HG03060 (cell line): ENCODE measurements around the gene TBC1D14.

ENCODE experiments used
- ATAC-seq: cut with Tn5 transposase; IDR thresholded peaks from one replicate; pipeline ENCODE4 v1.9.1; 2021; ENCODE audit warnings: low read depth, moderate number of reproducible peaks; ENCODE audit not compliant: unreplicated experiment

Gene TBC1D14

DNA sequence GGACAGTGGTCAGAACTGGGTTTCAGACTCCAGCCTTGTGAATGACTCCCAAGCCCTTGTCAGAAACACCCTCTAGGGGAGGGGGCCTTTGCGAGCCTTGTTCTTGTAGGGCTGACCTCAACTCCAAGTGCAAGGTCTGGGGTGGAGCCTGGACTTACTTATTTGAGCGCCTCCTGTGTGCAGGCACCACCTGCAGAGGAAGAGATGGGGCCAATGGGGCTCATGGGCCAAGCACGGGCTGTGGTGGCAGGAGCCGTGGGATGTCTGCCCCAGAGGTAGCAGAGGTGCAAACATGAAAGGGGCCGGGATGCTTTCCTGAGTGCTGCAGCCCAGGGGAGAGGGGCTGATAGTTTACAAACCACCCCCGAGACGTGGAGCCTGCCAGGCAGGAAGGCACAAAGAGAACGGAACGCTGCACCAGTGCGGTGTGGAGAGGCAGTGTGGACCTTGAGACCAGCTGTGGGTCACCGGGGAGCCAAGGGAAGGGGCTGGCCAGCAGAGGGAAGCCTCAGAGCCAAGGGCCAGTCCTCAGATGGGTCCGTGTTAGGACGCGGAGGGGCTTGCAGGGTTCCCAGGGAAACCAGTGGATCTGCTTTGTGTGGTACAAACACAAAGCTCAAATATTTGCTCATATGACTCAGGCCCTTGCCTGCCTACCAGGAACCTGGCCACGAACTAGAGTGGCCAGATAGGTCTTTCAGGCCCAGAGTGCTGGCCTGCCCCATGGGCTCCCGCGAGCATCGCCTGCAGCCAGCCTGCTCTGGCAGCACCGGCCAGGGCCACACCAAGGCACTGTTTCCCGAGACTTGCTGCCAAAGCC, 124.8 kb downstream of the TBC1D14 start:
- ATAC-seq: no peak

DNA sequence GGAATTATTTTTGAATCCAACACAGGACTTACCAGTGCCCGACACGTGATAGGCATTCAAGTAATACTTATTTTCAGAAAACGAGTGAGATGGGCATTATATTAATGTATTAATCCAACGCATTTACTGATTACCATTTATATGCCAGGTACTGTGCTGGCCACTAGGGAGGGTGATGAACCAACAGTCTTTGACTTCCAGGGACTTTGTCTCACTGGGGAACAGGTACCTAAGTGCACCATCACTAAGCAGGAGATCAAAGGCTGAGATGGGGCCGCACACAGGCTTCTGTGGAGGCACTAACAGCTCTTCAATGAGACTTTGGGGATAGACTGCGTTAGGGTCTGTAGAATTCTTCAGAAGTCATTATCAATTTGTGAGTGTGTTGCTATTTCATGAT, 127.8 kb downstream of the TBC1D14 start:
- no peak for ATAC-seq

DNA sequence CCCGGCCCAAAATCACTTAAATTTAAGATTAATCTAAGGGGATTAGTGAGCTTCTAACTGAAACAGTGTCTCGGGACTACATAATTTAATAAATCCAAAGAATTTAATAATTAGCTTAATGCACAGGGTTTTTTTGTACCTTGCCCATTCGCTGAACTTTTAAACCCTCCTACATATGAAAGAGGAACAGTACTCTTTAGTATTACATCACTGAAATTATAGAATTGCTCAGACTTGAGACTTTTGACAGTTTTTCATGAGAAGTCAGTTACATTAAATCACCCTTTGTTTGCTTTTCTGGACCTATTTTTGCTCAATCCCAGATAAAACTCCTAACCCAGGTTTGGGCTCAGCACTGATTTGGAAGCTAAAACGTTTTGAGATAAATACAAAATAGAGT, 131.1 kb downstream of the TBC1D14 start:
- ATAC-seq: no peak

DNA sequence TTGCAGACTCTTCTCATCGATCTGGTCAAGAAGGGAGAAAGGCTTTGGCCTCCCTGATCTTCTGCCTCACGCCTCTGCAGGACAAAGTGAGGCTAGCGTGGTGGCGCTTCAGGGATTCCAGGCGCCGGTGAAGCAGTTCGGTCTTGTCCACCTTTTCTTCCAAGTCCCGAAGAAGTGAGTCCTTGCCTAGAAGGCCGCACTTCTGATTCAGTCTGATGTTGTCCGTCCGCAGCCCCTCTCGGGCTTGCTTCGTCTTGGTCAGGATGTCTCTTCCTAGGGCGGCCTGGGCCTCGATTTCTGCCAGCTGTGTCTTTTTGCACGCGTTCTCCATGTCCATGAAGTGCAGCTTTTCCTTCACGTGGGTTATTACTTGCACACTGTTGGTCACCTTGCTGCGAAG, 131.6 kb downstream of the TBC1D14 start:
- ATAC-seq: no peak

DNA sequence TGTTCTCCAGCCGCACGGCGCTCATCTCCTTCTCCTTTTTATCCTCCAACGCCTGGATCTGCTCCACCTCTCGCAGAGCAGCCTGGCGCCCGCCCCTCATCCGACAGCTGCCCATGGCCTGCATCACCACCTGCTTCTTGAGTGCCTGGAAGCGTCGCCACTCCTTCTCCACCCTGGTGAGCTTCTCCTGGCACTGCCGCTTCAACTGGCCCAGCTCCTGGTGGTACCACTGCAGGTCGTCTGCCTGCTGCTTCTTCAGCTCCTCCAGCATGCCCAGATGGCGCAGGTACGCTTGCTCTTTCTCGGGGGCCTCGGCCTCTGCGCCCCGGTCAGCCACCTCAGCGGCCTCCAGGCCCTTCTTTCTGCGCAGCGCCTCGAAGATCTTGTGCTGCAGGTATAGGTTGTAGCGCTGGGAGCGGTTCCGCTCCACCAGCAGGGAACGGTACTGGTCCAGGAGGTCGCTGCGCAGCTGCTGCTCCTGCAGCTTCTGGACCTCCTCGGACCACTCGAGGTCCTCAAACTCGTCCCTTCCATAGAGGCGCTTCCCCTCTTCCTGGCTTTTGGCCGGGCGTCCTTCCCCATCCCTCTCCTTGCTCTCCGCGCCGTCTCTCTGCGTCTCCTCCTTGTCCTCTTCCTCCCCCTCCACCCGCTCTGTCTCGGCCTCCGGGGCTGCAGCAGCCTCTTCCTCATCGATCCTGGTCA, 132.3 kb downstream of the TBC1D14 start:
- no peak for ATAC-seq

DNA sequence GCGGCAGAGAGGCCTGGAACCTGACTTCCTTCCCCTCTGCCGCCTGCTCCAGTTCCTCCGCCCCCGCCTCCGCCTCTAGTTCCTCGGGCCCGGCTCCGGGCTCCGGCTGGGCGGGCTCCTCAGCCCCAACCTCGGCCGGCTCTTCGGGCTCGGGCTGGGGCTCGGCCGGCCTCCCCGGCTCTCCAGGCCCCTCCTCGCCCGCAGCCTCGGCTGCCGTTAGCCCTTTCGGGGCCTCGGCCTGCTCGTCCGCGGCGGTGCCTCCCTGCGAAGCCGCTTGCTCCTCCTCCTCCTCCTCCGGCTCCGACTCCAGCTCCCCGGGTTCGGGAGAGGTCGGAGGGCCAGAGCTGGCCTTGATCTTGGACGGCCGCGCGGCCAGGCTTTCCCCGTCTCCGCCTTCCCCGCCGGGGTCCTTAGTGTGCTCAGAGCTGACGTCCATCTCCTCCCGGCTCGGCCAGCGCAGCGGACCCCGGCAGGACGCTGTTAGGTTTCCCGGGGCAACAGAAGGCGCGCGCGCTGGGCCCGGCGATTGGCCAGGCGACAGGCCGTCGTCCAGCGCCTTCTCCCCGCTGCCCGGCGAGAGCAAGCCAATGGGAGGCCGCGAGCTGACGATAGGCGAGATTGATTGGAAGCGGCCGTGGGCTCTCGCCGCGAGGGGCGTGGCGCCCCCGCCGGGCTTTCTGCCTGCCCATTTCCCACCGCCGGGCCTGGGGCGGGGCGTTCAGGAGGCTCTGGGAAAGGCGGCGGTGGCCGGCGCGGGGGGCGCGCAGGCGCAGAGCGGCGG, 133.1 kb downstream of the TBC1D14 start:
- peak; percentile 46 for ATAC-seq

DNA sequence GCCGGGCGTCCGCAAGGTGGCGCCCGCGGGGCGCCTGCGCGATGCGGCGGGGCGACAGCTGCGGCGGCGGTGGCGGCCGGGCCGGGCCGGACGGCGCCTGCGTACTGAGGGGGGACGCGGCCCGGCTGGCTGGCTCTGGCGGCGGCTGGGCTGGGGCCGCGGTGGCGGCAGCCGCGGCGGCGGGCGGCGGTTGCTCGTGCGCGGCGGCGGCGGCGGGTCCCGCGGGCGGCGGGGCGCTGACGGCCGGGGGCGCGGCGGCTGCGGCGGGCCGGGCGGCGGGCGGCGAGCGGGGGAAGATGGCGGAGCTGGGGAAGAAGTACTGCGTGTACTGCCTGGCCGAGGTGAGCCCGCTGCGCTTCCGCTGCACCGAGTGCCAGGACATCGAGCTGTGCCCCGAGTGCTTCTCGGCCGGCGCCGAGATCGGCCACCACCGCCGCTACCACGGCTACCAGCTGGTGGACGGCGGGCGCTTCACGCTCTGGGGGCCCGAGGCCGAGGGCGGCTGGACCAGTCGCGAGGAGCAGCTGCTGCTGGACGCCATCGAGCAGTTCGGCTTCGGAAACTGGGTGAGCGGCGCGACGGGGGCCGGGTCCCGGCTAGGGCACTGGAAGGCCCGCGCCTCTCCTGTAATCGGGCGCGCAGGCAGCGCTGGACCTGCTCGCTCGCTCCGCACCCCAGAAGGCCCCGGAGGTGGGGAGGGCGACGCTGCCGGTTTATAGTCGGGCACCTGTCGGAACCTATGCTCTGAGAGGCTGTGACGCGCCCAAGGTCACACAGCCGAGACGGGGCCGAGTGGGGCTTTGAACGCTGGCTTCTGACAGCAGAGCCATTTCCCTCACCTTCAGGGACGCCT, 133.9 kb downstream of the TBC1D14 start, which contains the start of gene TADA2B:
TSS of gene TADA2B (plus strand) at position 89 of the 853 bp plus-strand sequence. CDS start at position 297, 208 bp downstream.
- peak; percentile 2 for ATAC-seq

DNA sequence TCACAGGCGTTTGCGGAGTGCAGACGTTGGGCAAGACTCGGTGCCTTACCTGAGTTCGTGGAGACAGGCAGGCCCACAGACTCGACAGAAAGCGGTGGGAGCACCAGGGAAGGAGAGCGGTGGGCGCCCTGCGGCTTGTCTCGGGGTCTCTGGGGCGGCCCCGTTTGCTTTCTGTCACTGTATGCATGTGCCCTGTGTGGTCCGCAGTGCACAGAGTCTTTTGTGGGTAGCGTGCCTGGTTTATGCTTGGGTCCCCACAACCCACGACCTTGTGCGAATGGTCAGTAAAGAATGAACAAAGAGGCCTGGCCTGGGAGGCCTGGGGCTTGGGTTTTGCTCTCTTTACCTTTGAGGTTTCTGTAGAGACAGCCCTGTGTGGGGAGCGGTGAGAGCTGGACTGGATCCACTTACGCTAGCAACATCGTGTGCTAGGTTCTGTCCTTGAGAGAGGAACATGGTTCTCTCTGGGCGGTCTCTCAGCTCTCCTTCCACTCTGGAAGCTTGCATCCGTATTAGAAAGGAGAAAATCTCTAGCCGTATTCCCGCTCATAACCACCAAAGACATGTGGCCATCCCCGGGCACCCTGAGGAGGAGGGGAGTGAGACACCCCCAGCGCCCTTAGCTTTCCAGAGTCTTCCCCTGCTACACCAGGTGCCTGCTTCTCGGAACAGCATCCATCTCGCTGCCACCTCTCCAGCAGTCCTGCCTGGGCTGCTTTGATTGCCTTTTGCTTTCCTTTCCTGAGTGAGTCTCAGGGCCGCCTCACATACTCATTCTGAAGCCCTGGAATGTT, 134.7 kb downstream of the TBC1D14 start:
- ATAC-seq: no peak

DNA sequence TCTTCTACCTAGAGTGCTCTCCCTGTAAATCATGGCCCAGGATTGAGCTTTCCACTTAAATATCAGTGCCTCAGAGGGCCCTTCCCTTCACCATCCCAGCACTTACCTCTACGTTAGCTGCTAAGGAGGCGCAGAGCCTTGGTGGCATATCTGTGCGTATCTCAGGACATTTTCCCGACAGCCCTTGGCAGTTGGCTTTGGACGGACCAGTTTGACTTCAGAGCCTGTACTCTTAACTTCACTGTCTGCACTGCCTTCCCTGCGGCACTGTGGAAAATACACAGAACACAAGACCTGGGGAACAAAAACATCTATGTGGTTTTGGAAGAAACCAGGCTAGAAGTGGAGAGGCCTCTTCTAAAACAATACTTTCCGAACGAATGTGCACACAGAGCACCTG, 135.9 kb downstream of the TBC1D14 start:
- ATAC-seq: no peak

DNA sequence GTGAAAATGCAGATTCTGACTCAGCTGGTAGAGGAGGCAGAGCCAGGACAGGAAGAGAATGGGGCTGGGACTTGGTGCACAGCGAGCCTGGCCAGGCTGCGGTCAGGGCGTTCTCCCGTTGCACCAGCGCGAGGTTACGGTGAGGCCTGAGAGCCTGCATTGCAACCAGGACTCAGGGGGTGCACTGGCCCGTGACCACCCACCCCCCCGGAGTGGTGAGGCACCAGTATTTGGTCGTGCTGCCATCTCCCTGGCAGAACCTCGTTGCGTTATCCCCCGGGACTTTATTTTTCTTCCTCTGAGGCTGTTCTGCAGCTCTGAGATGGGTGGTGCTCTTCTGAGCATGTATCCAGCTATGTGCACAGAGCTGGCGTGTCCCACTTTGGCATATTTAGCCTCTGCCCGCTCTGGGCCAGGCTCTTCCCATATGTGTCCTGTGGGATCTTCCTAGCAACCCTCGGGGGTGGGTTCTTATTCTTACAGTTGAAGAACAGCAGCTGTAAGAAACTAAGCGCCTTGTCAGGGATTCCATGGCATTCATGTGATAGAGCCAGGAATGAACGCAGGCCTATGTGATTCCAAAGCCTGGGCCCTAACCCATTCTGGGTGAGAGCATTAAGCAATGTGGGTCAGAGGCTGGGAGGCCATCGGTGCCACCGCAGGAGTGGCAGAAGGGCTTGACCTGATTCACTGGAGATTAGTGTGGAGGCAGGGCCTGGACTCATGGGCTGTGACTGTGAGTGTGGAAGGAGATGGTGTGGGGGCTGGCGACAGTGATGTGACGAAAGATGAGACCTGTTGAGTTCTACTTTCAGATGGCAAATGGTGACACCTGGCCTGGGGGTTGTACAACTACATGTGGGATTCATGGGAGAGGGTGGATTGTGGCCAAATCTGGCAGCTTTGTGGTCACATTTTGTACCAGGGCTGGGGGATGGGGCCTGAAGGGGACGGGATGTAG, 136.6 kb downstream of the TBC1D14 start:
- ATAC-seq: peak; percentile 29

DNA sequence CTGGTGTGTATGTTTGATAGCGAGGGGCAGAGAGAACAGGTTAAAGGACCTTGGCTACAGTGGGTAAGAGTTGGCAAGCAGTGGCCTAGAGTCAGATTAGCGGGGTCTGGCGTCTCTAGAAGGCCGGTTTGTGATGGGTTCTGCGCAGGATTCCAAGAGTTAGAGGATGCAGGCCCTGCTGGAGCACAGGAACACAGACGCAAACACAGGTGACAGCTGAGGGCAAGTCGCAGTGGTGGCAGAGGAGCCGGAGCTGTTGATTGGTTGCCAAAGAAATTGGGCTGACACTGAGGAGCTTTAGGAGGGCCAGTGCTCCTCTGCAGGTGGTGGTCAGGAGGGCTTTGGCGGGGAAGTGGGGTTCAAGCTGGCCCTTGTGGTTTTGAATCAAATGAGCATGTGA, 137.3 kb downstream of the TBC1D14 start:
- no peak for ATAC-seq

DNA sequence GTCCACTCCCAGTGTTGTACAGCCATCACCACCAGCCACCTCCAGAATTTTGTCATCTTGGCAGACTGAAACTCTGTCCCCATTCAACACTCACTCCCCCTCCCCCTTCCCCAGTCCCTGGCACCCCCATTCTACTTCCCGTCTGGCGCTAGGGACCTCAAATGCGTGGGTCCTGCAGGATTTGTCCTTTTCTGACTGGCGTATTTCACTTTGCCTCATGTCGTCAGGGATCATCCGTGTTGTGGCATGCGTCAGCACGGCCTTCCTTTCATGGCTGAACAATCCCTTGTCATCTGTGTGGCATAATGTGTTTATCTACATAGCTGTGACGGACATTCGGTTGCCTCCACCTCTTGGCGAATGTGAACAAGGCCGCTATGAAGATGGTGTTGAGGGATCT, 139.0 kb downstream of the TBC1D14 start:
- no peak for ATAC-seq

DNA sequence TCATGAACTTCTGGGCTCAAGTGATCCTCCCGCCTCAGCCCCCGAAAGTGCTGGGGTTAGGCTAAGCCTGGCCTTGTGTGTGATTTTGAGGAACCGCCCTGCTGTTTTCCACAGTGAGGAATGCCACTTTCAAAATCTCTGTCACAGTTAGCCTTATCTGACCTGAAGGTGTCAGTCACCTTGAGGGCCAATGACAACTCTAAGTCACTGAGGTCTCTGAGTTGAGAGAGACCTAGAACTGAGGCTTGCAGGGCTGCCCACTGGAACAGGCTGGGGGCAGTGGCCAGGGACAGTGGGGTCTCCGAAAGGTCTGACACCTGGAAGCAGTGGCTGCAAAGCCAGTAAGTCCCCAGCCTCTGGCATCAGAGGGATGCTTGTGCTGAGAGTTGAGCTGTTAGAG, 139.7 kb downstream of the TBC1D14 start:
- ATAC-seq: no peak

DNA sequence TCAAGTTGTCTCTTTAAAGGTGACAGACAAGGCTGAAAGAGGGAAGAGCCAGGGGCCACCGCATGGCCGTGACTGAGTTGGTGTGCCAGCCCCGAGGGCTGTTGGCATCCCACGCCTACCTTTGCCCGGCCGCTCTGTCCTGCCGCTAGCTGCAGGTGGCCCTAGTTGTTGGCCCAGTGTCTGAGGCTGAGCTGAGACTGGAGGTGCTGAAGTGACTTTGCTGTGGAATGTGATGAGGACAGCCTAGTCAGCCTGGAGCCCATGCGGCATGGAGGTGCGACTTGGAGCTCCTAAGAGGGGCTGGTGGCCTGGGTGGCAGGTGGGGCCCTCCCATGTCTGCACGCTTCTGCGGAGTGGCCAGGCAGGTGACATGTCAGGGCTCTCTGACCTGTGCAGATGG, 140.1 kb downstream of the TBC1D14 start:
- ATAC-seq: no peak

DNA sequence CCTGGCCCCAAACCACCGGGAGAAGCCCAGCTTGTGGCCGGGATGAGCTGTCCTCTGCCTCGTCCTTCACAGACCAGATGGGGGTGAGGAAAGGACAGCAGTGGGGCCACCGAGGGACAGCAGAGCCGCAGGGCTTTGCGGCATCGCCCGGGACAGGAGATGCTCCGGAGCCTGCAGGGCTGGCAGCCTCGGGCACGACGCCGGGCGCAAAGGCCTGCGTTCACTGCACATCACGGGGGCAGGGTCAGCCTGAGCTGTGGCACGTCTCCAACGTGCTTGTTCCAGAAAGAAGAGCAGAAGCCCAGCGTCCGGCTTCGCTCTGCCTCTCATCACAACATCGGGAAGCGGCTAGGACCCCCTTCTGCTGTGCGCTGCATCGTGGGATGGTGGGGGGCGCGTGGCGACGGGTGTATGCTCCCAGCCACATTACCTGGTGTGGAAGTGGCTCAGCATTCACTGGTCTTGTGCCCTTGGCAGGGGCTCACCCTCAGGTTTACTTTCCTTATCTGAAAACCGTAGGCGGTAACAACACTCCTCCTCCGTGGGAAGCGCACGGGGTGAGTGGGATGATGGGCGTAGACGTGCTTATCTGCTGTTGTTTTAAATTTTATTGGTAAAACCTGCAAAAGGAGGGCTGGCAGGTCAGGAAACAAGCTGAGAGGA, 141.0 kb downstream of the TBC1D14 start:
- no peak for ATAC-seq

DNA sequence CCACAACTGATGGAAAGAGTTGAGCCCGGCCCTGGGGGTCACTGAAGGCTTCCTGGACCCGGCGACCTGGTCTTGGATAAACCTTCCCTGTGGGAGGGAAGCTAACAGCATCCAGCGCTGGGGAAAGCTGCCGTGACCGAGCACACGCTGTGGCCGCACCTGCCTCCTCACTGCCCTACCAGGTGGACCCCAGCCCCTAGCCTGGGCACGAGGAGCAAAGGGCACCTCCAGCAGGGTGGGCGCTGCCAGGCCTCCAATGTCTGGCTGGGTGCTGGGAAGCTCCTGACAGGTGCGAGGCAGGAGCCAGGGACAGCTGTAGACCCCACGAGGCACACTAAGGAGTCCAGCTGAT, 141.5 kb downstream of the TBC1D14 start:
- no peak for ATAC-seq

DNA sequence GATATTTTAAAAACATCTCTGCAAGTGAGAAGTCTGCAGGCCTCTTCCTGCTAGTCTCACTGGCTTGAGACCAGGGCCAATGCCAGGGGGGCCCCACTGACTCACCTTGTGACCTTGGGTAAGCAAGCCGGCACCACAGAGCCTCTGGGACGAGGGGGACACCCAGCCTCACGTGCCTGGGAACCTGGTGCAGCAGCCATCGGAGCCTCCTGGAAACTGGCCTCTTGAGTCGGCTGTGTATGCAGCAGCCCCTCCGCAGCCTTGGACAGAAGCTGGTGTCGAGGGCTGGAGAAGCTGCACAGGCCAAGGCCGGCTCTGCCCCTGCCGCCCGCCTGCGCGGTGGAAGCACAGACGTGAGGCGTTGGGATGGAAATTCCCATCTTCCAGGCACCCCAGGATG, 142.3 kb downstream of the TBC1D14 start:
- no peak for ATAC-seq

DNA sequence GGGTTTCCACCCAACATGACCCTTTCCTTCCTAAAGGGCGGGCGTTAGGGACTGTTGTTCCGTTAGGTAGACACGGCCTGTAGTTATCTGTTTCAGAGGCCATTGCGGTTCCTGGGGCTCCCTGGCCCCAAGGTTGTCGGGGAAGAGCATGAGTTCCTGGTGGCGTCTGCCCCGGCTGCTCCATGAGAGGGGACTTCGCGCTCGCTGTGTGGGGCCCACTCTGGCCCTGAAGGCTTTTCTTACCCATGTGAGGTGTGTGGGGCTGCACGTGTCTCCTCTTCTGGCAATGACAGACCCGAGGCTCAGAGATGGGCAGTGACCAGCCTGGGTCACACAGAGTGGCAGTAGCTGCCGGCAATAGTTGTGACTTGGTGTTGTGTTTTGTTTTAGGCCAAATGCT, 142.7 kb downstream of the TBC1D14 start:
- no peak for ATAC-seq
